Stimulated activated CD4-positive, alpha-beta T cell treated with anti-CD3 and anti-CD28 coated beads, Interleukin-15, amount 100 ng/mL, for 24 hours (primary cell): Measurements from ENCODE around the gene PDE10A.

ENCODE experiments used
- DNase-seq: peaks from one replicate; pipeline ENCODE4 v3.0.0-alpha.2; 2020

PDE10A gene

DNA sequence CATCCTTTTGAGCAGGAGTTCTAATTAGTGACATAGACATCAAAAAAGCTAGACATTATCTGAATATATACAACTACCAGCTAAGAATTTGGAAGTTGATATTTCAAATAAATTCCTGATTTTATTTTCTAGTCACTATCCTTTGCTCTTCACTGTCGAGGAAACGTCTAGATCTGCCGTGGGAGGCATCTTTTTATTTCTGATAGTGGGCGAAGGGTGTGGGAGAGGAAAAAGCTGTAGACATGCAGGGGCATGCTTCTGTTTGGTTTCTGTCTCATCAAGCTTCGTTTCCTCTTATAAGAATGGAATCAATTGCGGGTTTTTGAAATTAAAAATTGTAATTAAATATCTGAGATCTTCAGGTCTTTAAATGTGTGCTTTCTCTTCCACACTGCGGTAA, 337.4 kb downstream of the PDE10A start:
- DNase-seq, result no peak

DNA sequence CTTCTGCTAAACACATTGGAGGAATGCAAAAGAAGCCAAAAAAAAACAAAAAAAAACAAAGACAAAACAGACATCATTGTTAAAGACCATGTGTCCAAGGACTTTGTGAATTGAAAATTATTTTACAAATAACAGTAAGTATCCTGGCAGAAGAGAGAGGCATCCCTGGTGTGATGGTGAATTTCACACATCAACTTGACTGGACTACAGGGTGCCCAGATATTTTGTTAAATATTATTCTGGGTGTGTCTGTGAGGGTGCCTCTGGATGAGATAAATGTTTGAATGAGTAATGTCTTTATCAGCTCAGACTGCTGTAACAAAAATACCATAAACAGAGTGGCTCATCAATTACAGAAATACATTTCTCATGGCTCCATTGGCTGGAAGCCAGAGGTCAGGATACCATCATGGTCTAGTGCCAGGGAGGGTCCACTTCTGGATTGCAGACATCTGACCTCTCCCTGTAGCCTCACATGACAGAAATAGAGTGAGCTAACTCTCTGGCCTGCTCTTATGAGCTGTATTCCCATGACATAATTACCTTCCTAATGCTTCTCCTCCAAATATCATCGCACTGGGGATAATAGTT, 341.4 kb downstream of the PDE10A start:
- DNase-seq, result no peak

GRCh38 chr6:165321150-165321549, 341.9 kb downstream of the PDE10A start:
- DNase-seq, result no peak

GRCh38 chr6:165317723-165318122, 345.3 kb downstream of the PDE10A start:
- no peak for DNase-seq

GRCh38 chr6:165308926-165309731, 353.9 kb downstream of the PDE10A start, which contains the start of gene C6orf118:
Gene C6orf118 (minus strand): TSS chr6:165309605. CDS start chr6:165309586, 19 bp downstream.
- peak; percentile 10 for DNase-seq

DNA sequence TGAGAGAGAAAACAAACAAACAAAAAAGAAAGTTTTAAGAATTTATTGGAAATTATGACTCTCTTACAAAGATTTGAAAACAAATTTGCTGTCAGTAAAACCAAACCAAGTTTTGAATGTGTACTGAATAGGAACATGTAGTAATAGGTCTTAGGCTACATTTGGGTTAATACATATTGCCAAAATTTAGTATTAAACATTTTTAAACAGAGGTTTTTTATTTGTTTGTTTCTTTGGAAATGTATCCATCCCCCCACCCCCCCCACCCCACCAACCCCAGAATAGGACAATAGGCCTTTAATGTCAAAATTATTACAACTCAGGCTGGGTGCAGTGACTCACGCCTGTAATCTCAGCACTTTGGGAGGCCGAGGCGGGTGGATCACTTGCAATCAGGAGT, 356.1 kb downstream of the PDE10A start:
- DNase-seq, result no peak

- DNase-seq, result no peak
Measured at GRCh38 chr6:165301372-165302246, 361.4 kb downstream of the PDE10A start.

- no peak for DNase-seq
Measured at GRCh38 chr6:165300422-165300936, 362.6 kb downstream of the PDE10A start.

- no peak for DNase-seq
Measured at GRCh38 chr6:165298875-165299274, 364.2 kb downstream of the PDE10A start.

- no peak for DNase-seq
Measured at GRCh38 chr6:165298402-165298801, 364.6 kb downstream of the PDE10A start.

DNA sequence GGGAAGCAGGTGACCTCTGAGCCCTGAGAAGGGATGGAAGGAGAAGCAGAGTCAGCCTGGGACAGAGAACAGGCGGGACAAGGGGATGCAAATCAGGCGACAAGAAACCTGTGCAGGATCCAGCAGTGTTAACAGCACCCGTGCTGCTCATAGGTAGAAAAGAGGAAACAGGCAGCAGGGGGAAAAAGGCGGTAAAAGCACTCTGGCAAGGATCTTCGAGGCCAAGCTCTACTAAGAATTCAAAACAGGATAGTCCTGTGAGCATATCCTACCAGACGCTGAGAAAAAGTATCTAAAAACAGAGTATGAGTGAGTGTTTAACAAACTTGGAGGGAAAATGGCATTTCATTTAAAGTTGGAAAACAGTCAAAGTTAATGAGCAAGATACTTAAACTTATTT, 370.4 kb downstream of the PDE10A start:
- no peak for DNase-seq
